GM12878 (cell line): ENCODE data around the gene MGRN1. TPM values are rescaled to one million over a fixed set of nuclear protein-coding genes. Genes with fewer than 3 reads are reported as not detected.

ENCODE experiments used
- ATAC-seq: fragments of 200-7000 bp; cut with Tn5 transposase; 3 replicates; pipeline ENCODE4 v1.9.1; 2020; ENCODE audit warnings: mild to moderate bottlenecking, moderate library complexity
- BruUV-seq: library from RNA; stranded (reverse); fragments of 400-500 nt; replicated peaks from 2 replicates; lab custom pipeline; 2021; lab: Mats Ljungman, UMichigan
- CTCF ChIA-PET: fragments of 300-600 bp; sonication (Branson Sonifier 250); formaldehyde crosslinking; extraction: SDS; loops from one replicate; lab custom pipeline; 2021; ENCODE audit warnings: inconsistent platforms; lab: Yijun Ruan, JAX
- POLR2A ChIA-PET: fragments of 350-600 bp; formaldehyde crosslinking; extraction: SDS; loops from one replicate; lab custom pipeline; 2021; ENCODE audit warnings: inconsistent platforms; lab: Charles Lee
- RAD21 ChIA-PET: fragments of 300-600 bp; sonication (Branson Sonifier 250); formaldehyde crosslinking; loops from one replicate; lab custom pipeline; 2023; ENCODE audit warnings: antibody characterized with exemption; ENCODE audit not compliant: unreplicated experiment; lab: Charles Lee
- SMC1A ChIA-PET: fragments of 300-600 bp; sonication (Branson Sonifier 250); formaldehyde crosslinking; loops from one replicate; lab custom pipeline; 2023; ENCODE audit not compliant: unreplicated experiment, uncharacterized antibody; lab: Charles Lee
- DNase-seq: peaks from one replicate; pipeline ENCODE4 v3.0.0-alpha.2; 2011; ENCODE audit warnings: low read depth, low spot score
- FAIRE-seq: peaks from 3 replicates; lab custom pipeline; 2011; peaks lifted over from hg19 to GRCh38; lab: Jason Lieb, UNC
- H2AFZ ChIP-seq: 2 replicates; pipeline ENCODE4 v1.6.0; 2011; ENCODE audit warnings: low read depth, low read length, control low read depth; ENCODE audit not compliant: control insufficient read depth
- H3K27ac ChIP-seq: 2 replicates; pipeline ENCODE4 v1.5.1; 2011; ENCODE audit warnings: control low read depth; ENCODE audit not compliant: control insufficient read depth, insufficient read depth
- H3K27me3 ChIP-seq, 2 experiments: replicated peaks in 1 of 2; 2 replicates each; pipeline versions ENCODE4 v1.6.0 to v1.6.1; 2011; ENCODE audit warnings: low read length in 1 of 2; ENCODE audit not compliant: control insufficient read depth in 2 of 2, insufficient read depth in 2 of 2
- H3K36me3 ChIP-seq, 2 experiments: 2 replicates each; pipeline ENCODE4 v1.5.1; 2011; ENCODE audit warnings: low read length in 1 of 2; ENCODE audit not compliant: control insufficient read depth in 2 of 2, insufficient read depth in 2 of 2
- H3K4me1 ChIP-seq: 2 replicates; pipeline ENCODE4 v1.6.1; 2011; ENCODE audit warnings: mild to moderate bottlenecking, low read length, moderate library complexity, mixed read lengths; ENCODE audit not compliant: control insufficient read depth, insufficient read depth
- H3K4me2 ChIP-seq: 2 replicates; pipeline ENCODE4 v1.6.0; 2011; ENCODE audit warnings: control low read depth; ENCODE audit not compliant: control insufficient read depth, insufficient read depth
- H3K4me3 ChIP-seq: fragments of 200-600 bp; sonication (generic); 2 replicates; pipeline ENCODE4 v1.5.1; 2016
- H3K79me2 ChIP-seq: 2 replicates; pipeline ENCODE4 v1.6.0; 2011; ENCODE audit warnings: low read length; ENCODE audit not compliant: control insufficient read depth, insufficient read depth
- H3K9ac ChIP-seq: 2 replicates; pipeline ENCODE4 v1.8.0; 2011; ENCODE audit warnings: low read length, control low read depth, mixed read lengths; ENCODE audit not compliant: control insufficient read depth, insufficient read depth
- H3K9me3 ChIP-seq: replicated peaks from 3 replicates; pipeline ENCODE4 v1.5.1; 2011; ENCODE audit warnings: mild to moderate bottlenecking, low read length; ENCODE audit not compliant: control insufficient read depth, insufficient read depth
- H4K20me1 ChIP-seq: 2 replicates; pipeline ENCODE4 v1.6.0; 2011; ENCODE audit not compliant: control insufficient read depth, insufficient read depth
- BCL11A ChIP-seq: IDR thresholded peaks from 2 replicates; pipeline ENCODE4 v1.6.1; 2011; ENCODE audit warnings: low read depth, low read length
- CBFB ChIP-seq: IDR thresholded peaks from 2 replicates; pipeline ENCODE4 v1.6.1; 2016; ENCODE audit warnings: antibody characterized with exemption, low read depth
- EZH2 ChIP-seq: IDR thresholded peaks from 2 replicates; pipeline ENCODE4 v1.6.1; 2012; ENCODE audit warnings: low read depth, mild to moderate bottlenecking, control low read depth, inconsistent platforms, low read length, borderline replicate concordance; ENCODE audit not compliant: control insufficient read depth
- PML ChIP-seq: IDR thresholded peaks from 2 replicates; pipeline ENCODE4 v1.6.1; 2012; ENCODE audit warnings: low read length, inconsistent platforms
- SIN3A ChIP-seq: IDR thresholded peaks from 2 replicates; pipeline ENCODE4 v1.6.1; 2012; ENCODE audit warnings: low read depth, low read length, improper control_type of control experiment
- SMARCA5 ChIP-seq: fragments of 450-650 bp; IDR thresholded peaks from 2 replicates; pipeline ENCODE4 v1.6.1; 2017; ENCODE audit warnings: mild to moderate bottlenecking
- SPI1 ChIP-seq: IDR thresholded peaks from 2 replicates; pipeline ENCODE4 v1.6.1; 2011; ENCODE audit warnings: low read depth, mild to moderate bottlenecking, low read length, moderate library complexity, borderline replicate concordance; ENCODE audit not compliant: insufficient read depth
- TBL1XR1 ChIP-seq: IDR thresholded peaks from 2 replicates; pipeline ENCODE4 v1.6.1; 2012; ENCODE audit warnings: low read depth, low read length, improper control_type of control experiment
- TCF12 ChIP-seq: IDR thresholded peaks from 2 replicates; pipeline ENCODE4 v1.6.1; 2011; ENCODE audit warnings: low read depth, mild to moderate bottlenecking, low read length
- ZNF207 ChIP-seq: fragments of 450-650 bp; IDR thresholded peaks from 2 replicates; pipeline ENCODE4 v1.6.1; 2014; ENCODE audit warnings: antibody characterized with exemption, mild to moderate bottlenecking, borderline replicate concordance
- WGBS: methylation state at CpG from one replicate; pipeline ENCODE4 v1.1.6; 2016; ENCODE audit warnings: low lambda C conversion rate; ENCODE audit not compliant: insufficient replicate concordance, insufficient coverage; ENCODE audit errors: missing lambda C conversion rate; 5-methylcytosine and 5-hydroxymethylcytosine counted together
- in situ Hi-C: fragments of 300-500 bp; cut with MboI; formaldehyde crosslinking; loops from 9 replicates; pipeline ENCODE4 v1.14.3; 2018; ENCODE audit warnings: mixed read lengths
- intact Hi-C: fragments of 100-400 bp; cut with micrococcal nuclease; formaldehyde crosslinking; loops from one replicate; pipeline ENCODE4 v1.14.2; 2022; ENCODE audit not compliant: unreplicated experiment
- polyA plus RNA-seq, 11 experiments: library from polyadenylated mRNA; depleted of rRNA in 4 of 11; unstranded in 6 of 11; stranded (reverse) in 5 of 11; fragments of >200 nt; fragmentation: Nextera tagmentation in 4 of 11; fragmentation: Illumina TruSeq in 1 of 11; extraction: Ambion mirVana in 4 of 11; extraction: Trizol in 1 of 11; gene quantifications; 1 replicate in 1 of 11; 2 replicates in 10 of 11; pipeline versions ENCODE4 v1.2.1 to v1.2.3, GENCODE V29; 2011 to 2016; ENCODE audit warnings: inconsistent platforms in 2 of 11, missing spikeins in 2 of 11, low read depth in 1 of 11
- total RNA-seq, 4 experiments: library from RNA; depleted of rRNA in 3 of 4; stranded (reverse); fragments of >200 nt in 3 of 4; fragmentation: Illumina TruSeq in 1 of 4; extraction: Trizol in 1 of 4; gene quantifications; 2 replicates each; pipeline versions ENCODE4 v1.2.1 to v1.2.3, GENCODE V29; 2013 to 2021
- TF ChIP-seq, protein P1 (sequence below): fragments of 450-650 bp; IDR thresholded peaks from 2 replicates; pipeline ENCODE4 v1.6.1; 2016; ENCODE audit warnings: mild to moderate bottlenecking, moderate library complexity, borderline replicate concordance
- TF ChIP-seq, protein P2 (sequence below): IDR thresholded peaks from 2 replicates; pipeline ENCODE4 v1.6.1; 2012; ENCODE audit warnings: low read depth, low read length, improper control_type of control experiment
- TF ChIP-seq, protein P3 (sequence below): fragments of 450-650 bp; IDR thresholded peaks from 2 replicates; pipeline ENCODE4 v1.6.1; 2018; ENCODE audit warnings: mild to moderate bottlenecking, low read depth, moderate library complexity; ENCODE audit not compliant: partially characterized antibody

MGRN1 gene
- total and polyA plus RNA-seq, 10 of the 15 experiments (the other 5 are each of a cell fraction or from before 2014, with no cell fraction given), result 0.35 to 86.7 (median 14.6) TPM

DNA sequence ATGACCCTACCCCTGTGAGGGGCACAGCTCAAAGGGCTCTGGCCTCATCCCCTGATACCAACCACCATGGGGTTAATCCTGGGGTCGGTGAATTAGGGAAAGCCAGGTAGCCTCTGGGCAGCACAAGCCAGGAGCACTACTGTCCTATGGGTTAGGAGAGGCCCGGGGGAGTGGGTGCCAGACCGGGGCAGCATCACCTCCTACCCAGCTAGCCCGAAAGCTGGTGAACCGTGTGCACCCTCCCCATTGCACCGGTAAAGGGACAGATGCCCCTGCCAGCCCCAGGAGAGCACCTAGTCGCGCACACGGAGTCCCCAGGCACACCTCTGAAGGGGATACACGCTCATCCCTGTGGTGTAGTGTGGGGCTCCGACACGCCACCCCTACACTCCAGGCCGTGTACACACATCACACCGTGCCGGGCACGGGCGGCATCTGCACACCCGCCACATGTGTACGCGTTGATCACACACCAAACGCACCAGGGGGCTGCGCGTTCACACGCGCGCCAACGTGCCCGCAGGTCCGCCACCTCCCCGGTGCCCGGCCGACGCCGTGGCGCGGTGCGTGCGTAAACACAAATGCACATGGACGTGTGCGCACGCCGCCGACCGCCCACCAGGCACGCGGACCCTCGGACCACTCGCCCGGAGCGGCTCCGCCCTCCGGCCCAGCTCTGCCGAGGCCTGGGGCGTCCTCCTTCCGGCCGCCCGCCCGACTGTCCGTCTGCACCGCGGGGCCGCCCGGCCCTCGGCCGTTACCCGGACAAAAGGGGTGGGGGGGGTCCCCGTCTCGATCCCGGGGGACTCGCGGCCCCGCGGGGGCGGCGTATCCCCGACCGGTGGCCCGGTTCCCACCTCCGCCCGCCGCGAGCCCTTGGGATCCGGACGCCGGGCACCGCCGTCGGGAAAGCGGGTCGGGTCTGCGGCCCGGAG lies 10.7 kb upstream of the MGRN1 start:
- Histone ChIP-seq H3K4me1 (peaks cover 20% of the 10 kb centered on the region), H3K36me3 (peaks cover 0 to 7% of the 10 kb centered on the region in 2 experiments; a peak in 2 of 4 replicates), H3K27me3 (no peaks in the 10 kb centered on the region), H2AFZ (peak overlapping the region; percentile 47), H4K20me1 (no peaks in the 10 kb centered on the region), H3K27ac (peak overlapping the region; percentile 88), H3K4me2 (peak overlapping the region; percentile 65), H3K9me3 (no peaks in the 10 kb centered on the region), H3K9ac (peak overlapping the region; percentile 80), H3K4me3 (peak overlapping the region; percentile 72), H3K79me2 (peaks cover 31% of the 10 kb centered on the region)
- intact Hi-C loops (loop anchor here (10.0 kb wide), 3 partner anchors 99 to 191 kb away; partner anchors contain the start of genes DNAJA3 and ROGDI), in situ Hi-C loops (loop anchor here (10.0 kb wide), 1 partner anchor 341 kb away; the partner anchor contains the start of gene SEC14L5)
- ChIA-PET CTCF (interaction anchor here (0.6 to 1.2 kb wide), 4 partner anchors 10 to 185 kb away, joined by 3 read pairs; partner anchors contain the start of gene MGRN1), POLR2A (interaction anchor here (0.9 to 1.2 kb wide), 2 partner anchors 10 to 77 kb away, joined by 3 read pairs; no protein-coding TSS in a partner anchor), SMC1A (no interaction called here), RAD21 (no interaction called here)
- ATAC-seq, result peak; percentile 7
- no peak for FAIRE-seq
- TSS peak; percentile 55 for BruUV-seq
- DNase-seq, result no peak
- WGBS, result 1% methylated on average over 53 of the region's 92 CpGs
- no peak for TF ChIP-seq TCF12
- no peak for TF ChIP-seq SPI1
- 0 out of 2 replicates have a peak, but pooled peaks have one; percentile 38 for TF ChIP-seq SIN3A
- TF ChIP-seq, protein P1, sequence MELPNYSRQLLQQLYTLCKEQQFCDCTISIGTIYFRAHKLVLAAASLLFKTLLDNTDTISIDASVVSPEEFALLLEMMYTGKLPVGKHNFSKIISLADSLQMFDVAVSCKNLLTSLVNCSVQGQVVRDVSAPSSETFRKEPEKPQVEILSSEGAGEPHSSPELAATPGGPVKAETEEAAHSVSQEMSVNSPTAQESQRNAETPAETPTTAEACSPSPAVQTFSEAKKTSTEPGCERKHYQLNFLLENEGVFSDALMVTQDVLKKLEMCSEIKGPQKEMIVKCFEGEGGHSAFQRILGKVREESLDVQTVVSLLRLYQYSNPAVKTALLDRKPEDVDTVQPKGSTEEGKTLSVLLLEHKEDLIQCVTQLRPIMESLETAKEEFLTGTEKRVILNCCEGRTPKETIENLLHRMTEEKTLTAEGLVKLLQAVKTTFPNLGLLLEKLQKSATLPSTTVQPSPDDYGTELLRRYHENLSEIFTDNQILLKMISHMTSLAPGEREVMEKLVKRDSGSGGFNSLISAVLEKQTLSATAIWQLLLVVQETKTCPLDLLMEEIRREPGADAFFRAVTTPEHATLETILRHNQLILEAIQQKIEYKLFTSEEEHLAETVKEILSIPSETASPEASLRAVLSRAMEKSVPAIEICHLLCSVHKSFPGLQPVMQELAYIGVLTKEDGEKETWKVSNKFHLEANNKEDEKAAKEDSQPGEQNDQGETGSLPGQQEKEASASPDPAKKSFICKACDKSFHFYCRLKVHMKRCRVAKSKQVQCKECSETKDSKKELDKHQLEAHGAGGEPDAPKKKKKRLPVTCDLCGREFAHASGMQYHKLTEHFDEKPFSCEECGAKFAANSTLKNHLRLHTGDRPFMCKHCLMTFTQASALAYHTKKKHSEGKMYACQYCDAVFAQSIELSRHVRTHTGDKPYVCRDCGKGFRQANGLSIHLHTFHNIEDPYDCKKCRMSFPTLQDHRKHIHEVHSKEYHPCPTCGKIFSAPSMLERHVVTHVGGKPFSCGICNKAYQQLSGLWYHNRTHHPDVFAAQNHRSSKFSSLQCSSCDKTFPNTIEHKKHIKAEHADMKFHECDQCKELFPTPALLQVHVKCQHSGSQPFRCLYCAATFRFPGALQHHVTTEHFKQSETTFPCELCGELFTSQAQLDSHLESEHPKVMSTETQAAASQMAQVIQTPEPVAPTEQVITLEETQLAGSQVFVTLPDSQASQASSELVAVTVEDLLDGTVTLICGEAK, result no peak
- TF ChIP-seq ZNF207, result no peak
- no peak for TF ChIP-seq PML
- TF ChIP-seq TBL1XR1, result no peak
- TF ChIP-seq, protein P2, sequence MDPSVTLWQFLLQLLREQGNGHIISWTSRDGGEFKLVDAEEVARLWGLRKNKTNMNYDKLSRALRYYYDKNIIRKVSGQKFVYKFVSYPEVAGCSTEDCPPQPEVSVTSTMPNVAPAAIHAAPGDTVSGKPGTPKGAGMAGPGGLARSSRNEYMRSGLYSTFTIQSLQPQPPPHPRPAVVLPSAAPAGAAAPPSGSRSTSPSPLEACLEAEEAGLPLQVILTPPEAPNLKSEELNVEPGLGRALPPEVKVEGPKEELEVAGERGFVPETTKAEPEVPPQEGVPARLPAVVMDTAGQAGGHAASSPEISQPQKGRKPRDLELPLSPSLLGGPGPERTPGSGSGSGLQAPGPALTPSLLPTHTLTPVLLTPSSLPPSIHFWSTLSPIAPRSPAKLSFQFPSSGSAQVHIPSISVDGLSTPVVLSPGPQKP, result no peak
- TF ChIP-seq, protein P3, sequence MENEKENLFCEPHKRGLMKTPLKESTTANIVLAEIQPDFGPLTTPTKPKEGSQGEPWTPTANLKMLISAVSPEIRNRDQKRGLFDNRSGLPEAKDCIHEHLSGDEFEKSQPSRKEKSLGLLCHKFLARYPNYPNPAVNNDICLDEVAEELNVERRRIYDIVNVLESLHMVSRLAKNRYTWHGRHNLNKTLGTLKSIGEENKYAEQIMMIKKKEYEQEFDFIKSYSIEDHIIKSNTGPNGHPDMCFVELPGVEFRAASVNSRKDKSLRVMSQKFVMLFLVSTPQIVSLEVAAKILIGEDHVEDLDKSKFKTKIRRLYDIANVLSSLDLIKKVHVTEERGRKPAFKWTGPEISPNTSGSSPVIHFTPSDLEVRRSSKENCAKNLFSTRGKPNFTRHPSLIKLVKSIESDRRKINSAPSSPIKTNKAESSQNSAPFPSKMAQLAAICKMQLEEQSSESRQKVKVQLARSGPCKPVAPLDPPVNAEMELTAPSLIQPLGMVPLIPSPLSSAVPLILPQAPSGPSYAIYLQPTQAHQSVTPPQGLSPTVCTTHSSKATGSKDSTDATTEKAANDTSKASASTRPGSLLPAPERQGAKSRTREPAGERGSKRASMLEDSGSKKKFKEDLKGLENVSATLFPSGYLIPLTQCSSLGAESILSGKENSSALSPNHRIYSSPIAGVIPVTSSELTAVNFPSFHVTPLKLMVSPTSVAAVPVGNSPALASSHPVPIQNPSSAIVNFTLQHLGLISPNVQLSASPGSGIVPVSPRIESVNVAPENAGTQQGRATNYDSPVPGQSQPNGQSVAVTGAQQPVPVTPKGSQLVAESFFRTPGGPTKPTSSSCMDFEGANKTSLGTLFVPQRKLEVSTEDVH, result no peak
- no peak for TF ChIP-seq EZH2
- no peak for TF ChIP-seq CBFB
- TF ChIP-seq BCL11A, result no peak
- TF ChIP-seq SMARCA5, result peak; percentile 39; the same call in 1 of the 2 replicates
